ENCODE measurements around the gene GABARAP.

DNA sequence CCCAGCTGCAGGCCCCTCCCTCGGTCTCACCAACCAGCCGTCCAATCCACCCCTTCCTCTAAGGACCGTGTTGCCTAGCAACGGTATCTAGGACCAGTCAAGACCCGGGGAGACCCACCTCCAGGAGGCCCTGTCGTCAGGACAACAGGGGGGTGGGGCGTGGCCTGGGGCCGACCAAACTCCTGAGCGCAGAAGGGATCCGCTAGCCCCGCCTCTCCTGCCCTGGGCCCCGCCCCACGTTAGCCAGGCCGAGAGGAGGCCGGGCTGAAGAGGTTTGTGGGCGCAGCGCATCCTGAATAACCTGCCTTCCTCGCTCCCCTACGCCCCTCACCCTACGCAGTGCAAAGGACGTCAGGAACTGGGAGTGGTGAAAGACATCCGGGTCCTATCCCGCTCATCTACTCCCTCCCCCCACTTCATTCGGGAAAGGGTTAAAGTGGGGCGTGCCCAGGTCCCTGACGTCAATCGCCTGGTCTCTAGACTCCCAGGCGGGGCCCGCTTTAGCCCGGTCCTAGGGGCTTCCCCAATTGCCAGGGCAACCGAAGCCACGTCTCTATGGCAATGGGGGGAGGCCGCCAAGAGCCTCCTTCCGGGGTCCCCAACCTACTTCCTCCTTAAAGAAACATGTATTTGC lies 37.3 kb downstream of the GABARAP start:
- TF ChIP-seq RAD21 (IDR thresholded peaks at IDR 0.05; ENCODE audit: low read length) (no peak), SMC3 (IDR thresholded peaks at IDR 0.05; ENCODE audit: low read depth, low read length) (no peak), NFE2L2 (IDR thresholded peaks at IDR 0.05; ENCODE audit: low read depth, low read length) (no peak), POLR2A (IDR thresholded peaks at IDR 0.05; ENCODE audit: low read depth, low read length) (no peak), CEBPB (IDR thresholded peaks at IDR 0.05; ENCODE audit: low read depth, low read length) (no peak), MAZ (IDR thresholded peaks at IDR 0.05; ENCODE audit: borderline replicate concordance, low read depth, low read length) (peak; percentile 88)
- TF ChIP-seq, protein P1, sequence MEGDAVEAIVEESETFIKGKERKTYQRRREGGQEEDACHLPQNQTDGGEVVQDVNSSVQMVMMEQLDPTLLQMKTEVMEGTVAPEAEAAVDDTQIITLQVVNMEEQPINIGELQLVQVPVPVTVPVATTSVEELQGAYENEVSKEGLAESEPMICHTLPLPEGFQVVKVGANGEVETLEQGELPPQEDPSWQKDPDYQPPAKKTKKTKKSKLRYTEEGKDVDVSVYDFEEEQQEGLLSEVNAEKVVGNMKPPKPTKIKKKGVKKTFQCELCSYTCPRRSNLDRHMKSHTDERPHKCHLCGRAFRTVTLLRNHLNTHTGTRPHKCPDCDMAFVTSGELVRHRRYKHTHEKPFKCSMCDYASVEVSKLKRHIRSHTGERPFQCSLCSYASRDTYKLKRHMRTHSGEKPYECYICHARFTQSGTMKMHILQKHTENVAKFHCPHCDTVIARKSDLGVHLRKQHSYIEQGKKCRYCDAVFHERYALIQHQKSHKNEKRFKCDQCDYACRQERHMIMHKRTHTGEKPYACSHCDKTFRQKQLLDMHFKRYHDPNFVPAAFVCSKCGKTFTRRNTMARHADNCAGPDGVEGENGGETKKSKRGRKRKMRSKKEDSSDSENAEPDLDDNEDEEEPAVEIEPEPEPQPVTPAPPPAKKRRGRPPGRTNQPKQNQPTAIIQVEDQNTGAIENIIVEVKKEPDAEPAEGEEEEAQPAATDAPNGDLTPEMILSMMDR (conservative IDR thresholded peaks at IDR 0.05; ENCODE audit: low read depth, low read length), result no peak
- TF ChIP-seq, protein P2, sequence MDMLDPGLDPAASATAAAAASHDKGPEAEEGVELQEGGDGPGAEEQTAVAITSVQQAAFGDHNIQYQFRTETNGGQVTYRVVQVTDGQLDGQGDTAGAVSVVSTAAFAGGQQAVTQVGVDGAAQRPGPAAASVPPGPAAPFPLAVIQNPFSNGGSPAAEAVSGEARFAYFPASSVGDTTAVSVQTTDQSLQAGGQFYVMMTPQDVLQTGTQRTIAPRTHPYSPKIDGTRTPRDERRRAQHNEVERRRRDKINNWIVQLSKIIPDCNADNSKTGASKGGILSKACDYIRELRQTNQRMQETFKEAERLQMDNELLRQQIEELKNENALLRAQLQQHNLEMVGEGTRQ (IDR thresholded peaks at IDR 0.05; ENCODE audit: low read depth, low read length), result peak; percentile 8; the same call in 1 of the 2 replicates
- TF ChIP-seq, protein P3, sequence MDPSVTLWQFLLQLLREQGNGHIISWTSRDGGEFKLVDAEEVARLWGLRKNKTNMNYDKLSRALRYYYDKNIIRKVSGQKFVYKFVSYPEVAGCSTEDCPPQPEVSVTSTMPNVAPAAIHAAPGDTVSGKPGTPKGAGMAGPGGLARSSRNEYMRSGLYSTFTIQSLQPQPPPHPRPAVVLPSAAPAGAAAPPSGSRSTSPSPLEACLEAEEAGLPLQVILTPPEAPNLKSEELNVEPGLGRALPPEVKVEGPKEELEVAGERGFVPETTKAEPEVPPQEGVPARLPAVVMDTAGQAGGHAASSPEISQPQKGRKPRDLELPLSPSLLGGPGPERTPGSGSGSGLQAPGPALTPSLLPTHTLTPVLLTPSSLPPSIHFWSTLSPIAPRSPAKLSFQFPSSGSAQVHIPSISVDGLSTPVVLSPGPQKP (IDR thresholded peaks at IDR 0.05; ENCODE audit: borderline replicate concordance, low read depth, low read length), result no peak

Measured in IMR-90 (cell line).